CMK (cell line): Measurements from ENCODE around the gene RBM26.

Experiments
- DNase-seq: peaks from one replicate; pipeline ENCODE4 v3.0.0-alpha.2; 2010; ENCODE audit warnings: low read depth

The RBM26 gene

GRCh38 chr13:79419365-79419764 lies 13.3 kb upstream of the RBM26 start:
- no peak for DNase-seq

DNA sequence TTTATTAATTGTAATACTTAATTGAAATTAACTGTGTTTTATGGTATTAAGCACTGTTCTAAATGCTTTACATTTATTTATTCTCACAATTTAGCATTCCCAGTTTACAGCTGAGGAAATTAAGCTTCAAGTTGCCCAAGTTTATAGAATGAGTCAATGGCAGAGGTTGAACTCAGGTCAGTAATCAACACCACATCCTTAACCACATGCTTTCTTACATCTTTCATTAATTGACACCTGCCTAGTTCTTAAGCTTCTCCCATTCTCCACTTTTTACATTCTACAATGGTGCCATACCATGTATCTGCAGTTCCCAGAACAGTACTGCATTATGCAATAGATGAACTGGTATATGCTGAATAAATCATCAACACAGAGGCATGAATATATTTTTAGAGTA lies 11.7 kb upstream of the RBM26 start:
- no peak for DNase-seq

DNA sequence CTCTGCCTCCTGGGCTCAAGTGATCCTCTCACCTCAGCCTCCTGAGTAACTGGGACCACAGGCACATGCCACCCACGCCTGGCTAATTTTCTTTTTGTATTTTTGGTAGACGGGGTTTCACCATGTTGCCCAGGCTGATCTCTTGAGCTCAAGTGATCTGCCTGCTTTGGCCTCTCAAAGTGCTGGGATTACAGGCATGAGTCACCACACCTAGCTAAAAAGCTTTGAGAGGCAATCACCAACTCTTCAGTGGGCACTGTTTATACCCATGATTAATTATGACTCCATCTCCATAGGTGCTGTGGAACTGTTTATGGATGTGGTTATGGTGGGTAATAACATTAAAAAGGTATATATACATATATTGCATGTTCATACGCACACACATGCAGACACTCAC lies 7.5 kb upstream of the RBM26 start:
- no peak for DNase-seq

DNA sequence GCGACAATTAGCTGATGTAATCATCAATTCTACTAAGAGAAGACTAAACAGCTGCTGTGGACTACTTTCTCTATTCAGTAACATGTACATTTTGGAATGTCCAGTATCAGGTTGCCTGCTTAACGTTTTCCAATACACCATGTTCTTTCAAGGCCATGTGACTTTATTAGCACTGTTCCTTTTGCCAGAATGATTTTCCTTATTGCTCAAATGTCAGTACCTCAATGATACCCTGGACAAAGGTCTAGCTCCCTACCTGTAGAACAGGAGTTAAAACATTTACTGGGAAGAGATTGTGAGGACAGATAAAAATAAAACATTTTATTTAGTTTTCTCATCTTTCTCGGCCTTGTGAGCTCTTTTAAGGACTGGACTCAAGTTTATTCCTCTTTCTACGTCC lies 3.8 kb upstream of the RBM26 start:
- DNase-seq: no peak

GRCh38 chr13:79407349-79407979 lies 1.4 kb upstream of the RBM26 start:
- DNase-seq: no peak

GRCh38 chr13:79406597-79406908 lies 498 bp upstream of the RBM26 start:
- no peak for DNase-seq

GRCh38 chr13:79405501-79405830 lies 589 bp downstream of the RBM26 start:
- no peak for DNase-seq

- DNase-seq: no peak
These were observed 1.1 kb downstream of the RBM26 start for GRCh38 chr13:79404985-79405384.

GRCh38 chr13:79404361-79404760 lies 1.7 kb downstream of the RBM26 start:
- DNase-seq: no peak

DNA sequence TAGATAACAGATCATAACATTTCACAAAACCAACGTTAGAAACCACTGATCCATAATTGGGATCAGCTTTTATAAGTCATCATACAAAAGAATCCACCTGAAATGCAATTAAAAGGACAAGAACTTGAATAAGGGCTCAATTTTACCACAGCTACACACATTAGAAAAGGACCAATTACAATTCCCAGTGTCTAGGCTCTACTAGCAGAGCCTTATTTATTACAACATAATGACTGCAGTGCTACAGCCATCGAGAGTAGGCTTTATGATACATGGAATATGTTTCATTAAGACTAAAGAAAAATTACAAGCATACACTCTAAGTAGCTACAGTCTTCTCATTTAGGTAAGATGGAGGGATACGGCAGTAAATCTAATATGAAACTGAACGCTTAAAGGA lies 2.9 kb downstream of the RBM26 start:
- no peak for DNase-seq

DNA sequence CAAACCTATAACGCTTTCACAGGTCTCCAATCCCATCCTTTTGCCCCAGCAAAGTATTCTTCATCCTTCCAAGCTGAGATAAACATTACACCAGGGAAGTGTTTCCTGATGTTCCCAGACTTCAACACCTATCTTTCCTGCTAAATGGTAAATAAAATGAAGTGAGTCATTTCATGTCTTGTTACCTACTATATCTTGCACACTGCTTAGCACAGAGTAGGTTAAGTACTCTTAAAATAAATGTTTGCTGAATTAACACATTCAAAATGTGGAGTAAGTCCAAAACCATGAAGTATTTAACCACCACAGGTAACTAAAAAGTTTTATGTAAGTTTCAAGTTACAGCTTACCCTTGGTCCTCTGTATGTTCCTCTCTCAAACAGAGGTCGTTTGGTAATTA lies 3.4 kb downstream of the RBM26 start:
- no peak for DNase-seq

DNA sequence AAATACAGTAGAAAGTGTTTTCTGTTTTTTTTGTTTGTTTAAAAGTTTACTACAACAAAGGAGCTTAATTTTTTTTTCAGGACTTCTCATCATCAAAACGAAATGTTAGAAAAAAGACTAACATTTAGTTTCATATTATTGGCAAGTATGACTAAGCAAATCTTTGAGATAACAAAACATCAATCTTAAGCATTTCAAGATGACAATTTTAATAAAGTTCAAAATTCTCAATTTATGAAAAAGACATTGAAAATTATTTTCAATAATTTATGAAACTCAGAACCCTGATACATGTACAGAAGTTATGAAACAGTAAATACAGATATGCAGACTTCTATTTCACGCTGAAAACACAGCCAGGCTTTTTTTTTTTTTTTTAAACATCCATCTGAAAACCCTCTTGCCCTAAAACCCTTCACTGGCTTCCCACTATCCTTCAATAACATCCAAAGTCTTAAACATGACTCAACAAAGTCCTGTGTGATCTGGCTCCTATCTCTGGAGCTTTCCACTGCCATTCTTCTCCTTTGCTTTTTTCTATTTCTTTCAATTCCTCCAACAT lies 3.9 kb downstream of the RBM26 start:
- DNase-seq: no peak

DNA sequence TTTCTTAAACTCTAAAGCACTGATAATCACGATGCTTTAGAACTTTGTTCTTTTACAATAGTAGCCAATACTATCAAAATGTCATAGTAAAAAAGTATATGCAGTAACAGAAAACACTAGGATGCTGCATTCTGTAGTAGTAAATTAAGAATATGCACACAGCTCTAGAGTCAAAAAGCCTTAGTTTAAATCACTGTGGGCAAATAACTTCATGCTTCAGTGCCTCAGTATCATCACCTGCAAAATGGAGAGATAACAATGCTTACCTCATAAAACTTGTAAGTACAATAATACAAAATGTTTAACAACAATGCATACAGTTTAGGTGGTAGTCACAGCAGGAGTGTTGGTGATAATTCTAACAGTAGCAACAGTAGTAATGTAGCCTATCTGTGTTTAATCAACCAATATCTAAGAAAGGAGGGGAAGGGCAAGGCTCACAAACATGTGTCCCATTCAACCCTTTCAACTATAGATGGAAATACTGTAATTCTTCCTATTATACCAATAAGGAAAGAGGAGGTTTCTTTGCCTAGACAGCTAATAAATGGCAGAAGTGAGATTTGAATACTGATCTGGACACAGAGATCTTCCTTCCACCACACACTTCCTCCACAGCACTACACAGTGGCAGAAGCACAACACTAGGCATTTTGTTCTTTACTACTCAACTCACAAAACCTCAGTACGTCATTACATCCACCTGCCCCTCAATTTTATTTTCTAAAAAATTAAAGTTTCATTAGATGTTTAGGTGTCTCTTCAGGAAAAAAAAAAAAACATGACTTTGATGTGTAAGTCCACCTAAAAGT lies 4.6 kb downstream of the RBM26 start:
- no peak for DNase-seq

GRCh38 chr13:79398915-79399314 lies 7.1 kb downstream of the RBM26 start:
- no peak for DNase-seq

- peak; percentile 37 for DNase-seq
These were observed 7.9 kb downstream of the RBM26 start for GRCh38 chr13:79398127-79398526.

GRCh38 chr13:79395881-79396280 lies 10.2 kb downstream of the RBM26 start:
- no peak for DNase-seq

- DNase-seq: no peak
These were observed 12.3 kb downstream of the RBM26 start for GRCh38 chr13:79393564-79394249.

GRCh38 chr13:79392882-79393563 lies 13.0 kb downstream of the RBM26 start:
- DNase-seq: no peak

DNA sequence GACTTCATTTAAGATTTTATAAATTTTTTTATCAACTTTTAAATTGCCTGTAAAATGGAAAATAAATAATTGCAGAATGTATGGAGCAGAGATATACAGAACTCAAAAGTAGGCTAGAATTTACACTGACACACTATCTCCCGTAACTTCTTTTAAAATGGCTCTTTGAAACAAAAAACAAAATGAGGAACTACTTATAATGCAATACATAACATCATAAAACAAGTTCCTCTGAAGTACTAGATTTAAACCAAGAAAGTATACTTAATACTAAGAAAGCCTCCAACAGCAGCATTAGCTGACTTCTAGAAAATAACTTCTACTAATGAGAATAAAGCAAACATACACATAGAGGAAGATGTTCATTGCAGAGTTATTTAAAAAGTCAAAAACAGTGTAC lies 17.0 kb downstream of the RBM26 start:
- no peak for DNase-seq

DNA sequence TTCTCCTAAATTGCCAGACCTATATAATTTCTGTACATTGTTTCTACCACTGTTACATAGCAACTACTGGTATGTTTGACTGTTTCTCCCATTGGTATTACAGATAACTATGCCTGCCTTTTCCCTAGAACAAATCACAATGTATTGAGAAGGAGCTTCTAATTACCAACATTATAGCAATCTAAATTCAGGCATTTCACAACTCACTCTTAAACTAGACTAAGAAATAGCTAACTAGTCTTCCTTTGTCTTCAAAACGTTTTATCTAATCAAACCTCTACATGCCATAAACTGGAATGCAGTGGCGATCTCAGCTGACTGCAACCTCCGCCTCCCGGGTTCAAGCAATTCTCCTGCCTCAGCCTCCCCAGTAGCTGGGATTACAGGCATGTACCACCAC lies 18.2 kb downstream of the RBM26 start:
- DNase-seq: no peak

- DNase-seq: no peak
These were observed 19.8 kb downstream of the RBM26 start for GRCh38 chr13:79386125-79386826.

GRCh38 chr13:79385694-79386093 lies 20.4 kb downstream of the RBM26 start:
- no peak for DNase-seq
